PC-3 (cell line): ENCODE measurements around the gene CERKL. TPM values are rescaled to one million over a fixed set of nuclear protein-coding genes. Genes with fewer than 3 reads are reported as not detected.

ENCODE experiments used
- ATAC-seq: fragments of 200-7000 bp; cut with Tn5 transposase; 2 replicates; pipeline ENCODE4 v1.9.1; 2020; ENCODE audit warnings: mild to moderate bottlenecking, moderate library complexity
- BruUV-seq: library from RNA; stranded (reverse); fragments of 400-500 nt; replicated peaks from 2 replicates; lab custom pipeline; 2021; lab: Mats Ljungman, UMichigan
- CTCF ChIA-PET: fragments of 300-600 bp; sonication (Branson Sonifier 250); formaldehyde crosslinking; loops from one replicate; lab custom pipeline; 2022; ENCODE audit warnings: antibody characterized with exemption; lab: Charles Lee
- POLR2A ChIA-PET: fragments of 300-600 bp; sonication (Branson Sonifier 250); formaldehyde crosslinking; loops from one replicate; lab custom pipeline; 2022; ENCODE audit warnings: antibody characterized with exemption; ENCODE audit not compliant: unreplicated experiment; lab: Charles Lee
- DNase-seq: peaks from one replicate; pipeline ENCODE4 v3.0.0-alpha.2; 2015
- H2AFZ ChIP-seq: fragments of 300-600 bp; sonication (generic); 2 replicates; pipeline ENCODE4 v1.6.0; 2016; ENCODE audit warnings: antibody characterized with exemption, low read length
- H3F3A ChIP-seq: fragments of 300-600 bp; sonication (generic); one replicate; pipeline ENCODE4 v1.6.0; 2017; ENCODE audit warnings: antibody characterized with exemption, low read length, control low read depth, mild to moderate bottlenecking; ENCODE audit not compliant: unreplicated experiment
- H3K27ac ChIP-seq: fragments of 300-600 bp; sonication (generic); 2 replicates; pipeline ENCODE4 v1.5.1; 2016; ENCODE audit warnings: mild to moderate bottlenecking, low read length
- H3K27me3 ChIP-seq: fragments of 300-600 bp; sonication (generic); 2 replicates; pipeline ENCODE4 v1.6.1; 2016; ENCODE audit warnings: low read length, mixed read lengths
- H3K36me3 ChIP-seq: fragments of 300-600 bp; sonication (generic); 2 replicates; pipeline ENCODE4 v1.6.1; 2016; ENCODE audit warnings: low read depth, mixed run types, low read length, mixed read lengths
- H3K4me1 ChIP-seq: fragments of 300-600 bp; sonication (generic); 2 replicates; pipeline ENCODE4 v1.5.1; 2016; ENCODE audit warnings: low read length; ENCODE audit not compliant: insufficient read depth
- H3K4me2 ChIP-seq: fragments of 300-600 bp; sonication (generic); 2 replicates; pipeline ENCODE4 v1.6.0; 2016; ENCODE audit warnings: low read length
- H3K4me3 ChIP-seq: fragments of 300-600 bp; sonication (generic); 2 replicates; pipeline ENCODE4 v1.5.1; 2016; ENCODE audit warnings: mild to moderate bottlenecking, low read length, mixed read lengths
- H3K79me2 ChIP-seq: fragments of 300-600 bp; sonication (generic); 2 replicates; pipeline ENCODE4 v1.6.1; 2017; ENCODE audit warnings: low read length, mixed read lengths
- H3K9ac ChIP-seq: fragments of 300-600 bp; sonication (generic); 2 replicates; pipeline ENCODE4 v1.6.0; 2016; ENCODE audit warnings: mild to moderate bottlenecking, low read length
- H3K9me2 ChIP-seq: fragments of 300-600 bp; sonication (generic); replicated peaks from 2 replicates; pipeline ENCODE4 v1.6.1; 2016; ENCODE audit warnings: mixed run types, low read length, mixed read lengths
- H3K9me3 ChIP-seq: fragments of 300-600 bp; sonication (generic); 2 replicates; pipeline ENCODE4 v1.6.1; 2016; ENCODE audit warnings: low read length, mixed read lengths
- H4K20me1 ChIP-seq: fragments of 300-600 bp; sonication (generic); 2 replicates; pipeline ENCODE4 v1.6.1; 2016; ENCODE audit warnings: low read length, mixed read lengths
- CTCF ChIP-seq: fragments of 300-600 bp; sonication (generic); conservative IDR thresholded peaks from 2 replicates; pipeline ENCODE4 v1.5.1; 2017; ENCODE audit warnings: antibody characterized with exemption, low read depth, mild to moderate bottlenecking, low read length
- EZH2 ChIP-seq: fragments of 300-600 bp; sonication (generic); IDR thresholded peaks from one replicate; pipeline ENCODE4 v1.6.1; 2017; ENCODE audit warnings: antibody characterized with exemption, mild to moderate bottlenecking, low read length; ENCODE audit not compliant: unreplicated experiment
- EZH2phosphoT487 ChIP-seq: fragments of 300-600 bp; sonication (generic); IDR thresholded peaks from 2 replicates; pipeline ENCODE4 v1.6.1; 2018; ENCODE audit warnings: mild to moderate bottlenecking, antibody characterized with exemption, low read length, borderline replicate concordance
- intact Hi-C: fragments of 100-400 bp; cut with micrococcal nuclease; formaldehyde crosslinking; loops from 2 replicates; pipeline ENCODE4 v1.9.0; 2023
- total RNA-seq: library from RNA; depleted of rRNA; stranded (reverse); fragments of >200 nt; gene quantifications from 2 replicates; pipeline ENCODE4 v1.2.3, GENCODE V29; 2014

Gene CERKL
- total RNA-seq, 1 experiment from 2014 or later: 0.98 TPM

- no peak overlapping the region for H3K27ac ChIP-seq
- intact Hi-C loops: loop anchor here (5.0 to 10.0 kb wide), 4 partner anchors 334 to 1439 kb away; no protein-coding TSS in a partner anchor
- H3K27me3 ChIP-seq: no peaks in the 10 kb centered on the region
- H3K9me2 ChIP-seq: no peaks in the 10 kb centered on the region
- no peak overlapping the region for H3K9ac ChIP-seq
- H3F3A ChIP-seq: no peaks in the 10 kb centered on the region
- TF ChIP-seq CTCF: peak; percentile 57
- TF ChIP-seq EZH2phosphoT487: no peak
- no peak overlapping the region for H3K4me3 ChIP-seq
- no peaks in the 10 kb centered on the region for H3K9me3 ChIP-seq
- no peak for DNase-seq
- ChIA-PET CTCF (interaction anchor here (1.0 kb wide), 1 partner anchor 144 kb away, joined by 5 read pairs; no protein-coding TSS in a partner anchor), POLR2A (no interaction called here)
- H4K20me1 ChIP-seq: no peaks in the 10 kb centered on the region
- H3K4me1 ChIP-seq: 0 out of 2 replicates have a peak, but pooled peaks cover 7% of the 10 kb centered on the region
- H3K36me3 ChIP-seq: no peaks in the 10 kb centered on the region
- ATAC-seq: no peak
- no TSS peak for BruUV-seq
- no peak overlapping the region for H3K4me2 ChIP-seq
- no peak overlapping the region for H2AFZ ChIP-seq
- no peaks in the 10 kb centered on the region for H3K79me2 ChIP-seq
These were observed 85.9 kb downstream of the CERKL start for GRCh38 chr2:181570833-181571661.

DNA sequence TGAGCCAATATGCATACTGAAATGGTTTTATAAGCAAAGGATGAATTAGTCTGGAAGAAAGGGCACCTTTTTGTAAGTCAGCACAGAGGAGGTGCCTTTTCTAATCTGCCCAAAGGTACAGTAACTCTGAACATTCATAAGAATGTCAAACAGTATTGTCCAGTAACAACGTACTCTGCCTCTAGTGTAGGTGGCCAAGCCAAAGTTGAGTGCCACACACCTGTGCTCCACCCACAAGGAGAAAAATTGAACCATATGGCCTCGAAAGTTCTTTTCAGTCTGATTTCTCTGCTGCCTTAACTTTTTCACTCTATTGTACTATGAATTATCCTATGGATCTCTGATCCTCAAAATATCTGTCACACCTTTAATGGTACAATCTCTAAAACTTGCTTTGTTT lies 86.8 kb downstream of the CERKL start:
- intact Hi-C loops: loop anchor here (5.0 to 10.0 kb wide), 4 partner anchors 335 to 1438 kb away; no protein-coding TSS in a partner anchor
- TF ChIP-seq EZH2phosphoT487: no peak
- no peaks in the 10 kb centered on the region for H3K4me1 ChIP-seq
- no peak overlapping the region for H3K4me2 ChIP-seq
- no peaks in the 10 kb centered on the region for H3K9me2 ChIP-seq
- BruUV-seq: no TSS peak
- ATAC-seq (no peak), DNase-seq (no peak)
- H3K79me2 ChIP-seq: no peaks in the 10 kb centered on the region
- H3K27ac ChIP-seq: no peak overlapping the region
- H3K9me3 ChIP-seq: no peaks in the 10 kb centered on the region
- H2AFZ ChIP-seq: no peak overlapping the region
- H3K36me3 ChIP-seq: no peaks in the 10 kb centered on the region
- ChIA-PET CTCF (no interaction called here), POLR2A (no interaction called here)
- H4K20me1 ChIP-seq: no peaks in the 10 kb centered on the region
- no peaks in the 10 kb centered on the region for H3F3A ChIP-seq
- H3K27me3 ChIP-seq: no peaks in the 10 kb centered on the region
- no peak overlapping the region for H3K9ac ChIP-seq
- H3K4me3 ChIP-seq: no peak overlapping the region

DNA sequence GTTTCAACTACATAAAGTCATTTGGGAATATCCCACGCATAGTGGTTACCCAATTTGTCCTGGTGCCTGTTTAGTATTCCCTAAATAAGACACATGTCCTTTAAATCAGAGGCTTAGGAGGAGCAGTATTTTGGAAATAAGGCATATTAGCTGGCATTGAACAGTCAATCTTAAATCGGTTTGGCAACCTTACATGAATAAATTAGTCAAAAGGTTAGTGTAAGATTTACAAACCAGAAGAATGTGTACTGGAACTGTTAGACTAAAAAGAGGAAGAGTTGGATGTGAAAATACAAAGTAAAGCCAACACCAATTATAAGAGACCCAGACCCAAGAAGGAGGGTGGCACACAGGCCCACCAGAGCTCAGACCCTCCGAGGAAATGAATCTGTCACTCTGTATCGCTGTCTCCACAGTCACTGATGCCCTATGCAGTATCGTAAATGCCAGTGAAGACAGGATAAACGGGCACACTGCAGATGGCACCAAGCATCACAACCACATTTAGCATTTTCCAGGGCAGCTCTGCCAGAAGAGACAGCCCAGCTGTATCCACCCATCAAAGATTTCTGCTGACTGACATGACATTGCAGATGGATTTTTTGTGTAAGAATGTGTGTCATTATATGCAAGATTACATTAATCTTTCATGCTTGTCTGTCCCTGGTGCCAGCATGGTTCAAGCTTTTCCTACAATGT lies 90.4 kb downstream of the CERKL start:
- DNase-seq (no peak), ATAC-seq (no peak)
- H3K4me1 ChIP-seq: no peaks in the 10 kb centered on the region
- no peaks in the 10 kb centered on the region for H3K27me3 ChIP-seq
- TF ChIP-seq EZH2 (no peak), CTCF (no peak), EZH2phosphoT487 (no peak)
- H3K27ac ChIP-seq: no peak overlapping the region
- H3K9me2 ChIP-seq: no peaks in the 10 kb centered on the region
- no peak overlapping the region for H2AFZ ChIP-seq
- ChIA-PET POLR2A (no interaction called here), CTCF (no interaction called here)
- no TSS peak for BruUV-seq
- H3K36me3 ChIP-seq: no peaks in the 10 kb centered on the region
- H3K4me2 ChIP-seq: no peak overlapping the region
- no peaks in the 10 kb centered on the region for H3K79me2 ChIP-seq
- intact Hi-C loops: no loop called here
- no peak overlapping the region for H3K9ac ChIP-seq
- no peak overlapping the region for H3K4me3 ChIP-seq
- no peaks in the 10 kb centered on the region for H3F3A ChIP-seq
- no peaks in the 10 kb centered on the region for H3K9me3 ChIP-seq
- H4K20me1 ChIP-seq: no peaks in the 10 kb centered on the region
